HepG2 (cell line): ENCODE measurements around the gene AQP9. TPM values are rescaled to one million over a fixed set of nuclear protein-coding genes. Genes with fewer than 3 reads are reported as not detected.

Experiments used
- ATAC-seq: fragments of 200-7000 bp; cut with Tn5 transposase; 3 replicates; pipeline ENCODE4 v1.9.1; 2020; ENCODE audit warnings: mild to moderate bottlenecking, moderate library complexity
- BruUV-seq: library from RNA; stranded (reverse); fragments of 400-500 nt; replicated peaks from 2 replicates; lab custom pipeline; 2021; lab: Mats Ljungman, UMichigan
- CTCF ChIA-PET: fragments of 300-600 bp; formaldehyde crosslinking; extraction: SDS; loops from one replicate; lab custom pipeline; 2021; ENCODE audit warnings: low total read pairs, inconsistent platforms, low intra/inter-chr PET ratio; lab: Yijun Ruan, JAX
- POLR2A ChIA-PET: fragments of 350-600 bp; sonication (Branson Sonifier 250); formaldehyde crosslinking; loops from one replicate; lab custom pipeline; 2020; ENCODE audit warnings: antibody characterized with exemption, inconsistent platforms; lab: Yijun Ruan, JAX
- DNase-seq: peaks from one replicate; pipeline ENCODE4 v3.0.0-alpha.2; 2015; ENCODE audit warnings: low spot score
- FAIRE-seq: peaks from 3 replicates; lab custom pipeline; 2011; peaks lifted over from hg19 to GRCh38; lab: Jason Lieb, UNC
- H2AFZ ChIP-seq: one replicate; pipeline ENCODE4 v1.6.1; 2011; ENCODE audit warnings: low read length, inconsistent platforms
- H3K27ac ChIP-seq: fragments of 300-600 bp; 3 replicates; pipeline ENCODE4 v1.8.0; 2011; ENCODE audit warnings: mixed run types, mild to moderate bottlenecking, mixed read lengths, low read length, inconsistent platforms; ENCODE audit not compliant: insufficient read depth; ENCODE audit errors: extremely low read length
- H3K27me3 ChIP-seq, 2 experiments: fragments of 200-600 bp in 1 of 2; 2 replicates in 1 of 2; 3 replicates in 1 of 2; pipeline versions ENCODE4 v1.6.0 to v1.8.0; 2011; ENCODE audit warnings: low read length in 2 of 2, mild to moderate bottlenecking in 2 of 2, moderate library complexity in 2 of 2, inconsistent platforms in 1 of 2; ENCODE audit not compliant: insufficient read depth in 2 of 2, control insufficient read depth in 1 of 2
- H3K36me3 ChIP-seq, 2 experiments: fragments of 200-600 bp in 1 of 2; replicated peaks in 1 of 2; 2 replicates in 1 of 2; 3 replicates in 1 of 2; pipeline versions ENCODE4 v1.5.1 to v1.8.0; 2011; ENCODE audit warnings: low read length in 2 of 2, inconsistent platforms in 1 of 2; ENCODE audit not compliant: insufficient read depth in 2 of 2, control insufficient read depth in 1 of 2
- H3K4me1 ChIP-seq: 2 replicates; pipeline ENCODE4 v1.5.1; 2012; ENCODE audit warnings: low read length, inconsistent platforms; ENCODE audit not compliant: insufficient read depth
- H3K4me2 ChIP-seq: 2 replicates; pipeline ENCODE4 v1.6.0; 2011; ENCODE audit warnings: low read depth, low read length, inconsistent platforms
- H3K4me3 ChIP-seq, 3 experiments: fragments of 200-600 bp in 1 of 3; sonication (generic), shearing (Covaris generic) in 1 of 3; replicated peaks in 1 of 3; 2 replicates each; pipeline ENCODE4 v1.5.1; 2011 to 2016; ENCODE audit warnings: low read length in 3 of 3, inconsistent platforms in 2 of 3, low read depth in 2 of 3, mild to moderate bottlenecking in 2 of 3, control low read depth in 1 of 3, mixed read lengths in 1 of 3; ENCODE audit not compliant: insufficient read depth in 1 of 3
- H3K79me2 ChIP-seq: one replicate; pipeline ENCODE4 v1.6.1; 2011; ENCODE audit warnings: low read length, inconsistent platforms; ENCODE audit not compliant: insufficient read depth
- H3K9ac ChIP-seq: 2 replicates; pipeline ENCODE4 v1.6.0; 2011; ENCODE audit warnings: mild to moderate bottlenecking, low read depth, low read length, inconsistent platforms; ENCODE audit not compliant: insufficient read depth
- H3K9me3 ChIP-seq: 2 replicates; pipeline ENCODE4 v1.5.1; 2012; ENCODE audit warnings: mild to moderate bottlenecking, low read length
- H4K20me1 ChIP-seq: 2 replicates; pipeline ENCODE4 v1.6.0; 2011; ENCODE audit warnings: inconsistent platforms, mild to moderate bottlenecking, low read length, moderate library complexity; ENCODE audit not compliant: insufficient read depth
- ARNT2 ChIP-seq: sonication (generic); formaldehyde crosslinking; IDR thresholded peaks from 2 replicates; pipeline ENCODE4 v1.8.0; 2022; ENCODE audit warnings: mild to moderate bottlenecking, low read depth, missing genetic modification reagents, moderate library complexity
- CBX5 ChIP-seq: sonication (generic); formaldehyde crosslinking; IDR thresholded peaks from 2 replicates; pipeline ENCODE4 v1.4.0; 2020; ENCODE audit warnings: missing genetic modification reagents, borderline replicate concordance
- ETV6 ChIP-seq: sonication (generic); formaldehyde crosslinking; conservative IDR thresholded peaks from 2 replicates; pipeline ENCODE4 v1.4.0; 2020; ENCODE audit warnings: missing genetic modification reagents
- HNF1B ChIP-seq: sonication (generic); formaldehyde crosslinking; IDR thresholded peaks from 2 replicates; pipeline ENCODE4 v1.5.1; 2020; ENCODE audit warnings: mild to moderate bottlenecking, moderate library complexity, missing genetic modification reagents
- MAFG ChIP-seq: sonication (generic); formaldehyde crosslinking; IDR thresholded peaks from 2 replicates; pipeline ENCODE4 v1.5.1; 2020; ENCODE audit warnings: mild to moderate bottlenecking, missing genetic modification reagents
- RARG ChIP-seq: sonication (generic); formaldehyde crosslinking; IDR thresholded peaks from 2 replicates; pipeline ENCODE4 v1.4.0; 2020; ENCODE audit warnings: low read depth, mild to moderate bottlenecking, missing genetic modification reagents
- RBM39 ChIP-seq: fragments of 200-400 bp; formaldehyde crosslinking; IDR thresholded peaks from one replicate; pipeline ENCODE4 v1.6.1; 2018; ENCODE audit warnings: antibody characterized with exemption, mild to moderate bottlenecking, low read depth, low read length; ENCODE audit not compliant: poor library complexity, severe bottlenecking
- SETDB1 ChIP-seq: sonication (generic); formaldehyde crosslinking; IDR thresholded peaks from 2 replicates; pipeline ENCODE4 v1.5.1; 2020; ENCODE audit warnings: missing genetic modification reagents, mild to moderate bottlenecking, borderline replicate concordance
- THAP8 ChIP-seq: sonication (generic); formaldehyde crosslinking; IDR thresholded peaks from 2 replicates; pipeline ENCODE4 v1.5.1; 2020; ENCODE audit warnings: missing genetic modification reagents, mild to moderate bottlenecking, borderline replicate concordance
- ZBTB39 ChIP-seq: sonication (generic); formaldehyde crosslinking; IDR thresholded peaks from 2 replicates; pipeline ENCODE4 v1.5.0; 2020; ENCODE audit warnings: missing genetic modification reagents
- WGBS: methylation state at CpG from one replicate; pipeline ENCODE4 v1.1.6; 2017; ENCODE audit warnings: low lambda C conversion rate; 5-methylcytosine and 5-hydroxymethylcytosine counted together
- in situ Hi-C: cut with HindIII; loops from 2 replicates; pipeline ENCODE4 v1.10.0; 2017; ENCODE audit warnings: low pct_unique_long_range_greater_than_20kb; ENCODE audit not compliant: extremely low pct_ligation_motif_present
- intact Hi-C: fragments of 100-400 bp; cut with micrococcal nuclease; formaldehyde crosslinking; loops from one replicate; pipeline ENCODE4 v1.10.0; 2022; ENCODE audit not compliant: unreplicated experiment
- polyA plus RNA-seq, 8 experiments: library from polyadenylated mRNA; depleted of rRNA in 3 of 8; stranded (reverse) in 7 of 8; unstranded in 1 of 8; fragments of >200 nt; fragmentation: Illumina TruSeq in 4 of 8; extraction: Trizol in 4 of 8; gene quantifications; 2 replicates each; pipeline versions ENCODE4 v1.2.1 to v1.2.3, GENCODE V29; 2011 to 2016; ENCODE audit warnings: low read depth in 4 of 8, missing spikeins in 1 of 8, mixed read lengths in 1 of 8; ENCODE audit not compliant: insufficient read depth in 1 of 8
- total RNA-seq, 5 experiments: library from RNA; depleted of rRNA; stranded (reverse); fragments of >200 nt; fragmentation: Illumina TruSeq; extraction: Trizol; gene quantifications; 2 replicates each; pipeline ENCODE4 v1.2.3, GENCODE V29; 2016; ENCODE audit warnings: low read depth in 1 of 5

The AQP9 gene
- total and polyA plus RNA-seq, 2 of the 13 experiments (the other 11 are each of a cell fraction or from before 2014, with no cell fraction given) = not detected

GRCh38 chr15:58179741-58180381 is 41.7 kb downstream of the AQP9 start:
- no peak for TF ChIP-seq CBX5
- TF ChIP-seq ARNT2 (CRISPR knock-in tag) = no peak
- TF ChIP-seq ETV6 (CRISPR knock-in tag) = no peak
- no peak for TF ChIP-seq RARG (CRISPR knock-in tag)
- no peak overlapping the region for H2AFZ ChIP-seq

GRCh38 chr15:58182460-58183163 is 44.4 kb downstream of the AQP9 start:
- DNase-seq (peak; percentile 37), ATAC-seq (peak; percentile 98), FAIRE-seq (no peak)
- ChIA-PET CTCF (interaction anchor here (0.7 to 3.7 kb wide), 6 partner anchors 67 to 317 kb away, joined by 3 to 20 read pairs (median 8); no protein-coding TSS in a partner anchor), POLR2A (no interaction called here)
- intact Hi-C loops (loop anchor here (1.0 to 2.0 kb wide), 4 partner anchors 67 to 316 kb away; no protein-coding TSS in a partner anchor), in situ Hi-C loops (loop anchor here (10.0 kb wide), 3 partner anchors 68 to 318 kb away; partner anchors contain the start of gene ALDH1A2)
- Histone ChIP-seq H3K27me3 (no peaks in the 10 kb centered on the region; a peak in 1 of 5 replicates), H3K4me3 (no peak overlapping the region), H3K36me3 (no peaks in the 10 kb centered on the region), H3K79me2 (no peaks in the 10 kb centered on the region), H3K27ac (no peak overlapping the region), H4K20me1 (no peaks in the 10 kb centered on the region), H3K4me2 (no peak overlapping the region), H3K4me1 (no peaks in the 10 kb centered on the region), H3K9ac (no peak overlapping the region), H3K9me3 (no peaks in the 10 kb centered on the region), H2AFZ (no peak overlapping the region)
- 14% methylated on average over 9 of the region's 9 CpGs for WGBS
- no TSS peak for BruUV-seq
- TF ChIP-seq HNF1B (CRISPR knock-in tag) (peak; percentile 54; the same call in 1 of the 2 replicates), THAP8 (CRISPR knock-in tag) (no peak), MAFG (no peak), ZBTB39 (CRISPR knock-in tag) (no peak), RBM39 (no peak), SETDB1 (no peak)

More at GRCh38 chr15:58179741-58180381, 41.7 kb downstream of the AQP9 start:
- Histone ChIP-seq H3K79me2 (no peaks in the 10 kb centered on the region), H3K36me3 (no peaks in the 10 kb centered on the region), H3K4me3 (no peak overlapping the region), H3K4me2 (no peak overlapping the region), H3K27ac (no peak overlapping the region), H3K27me3 (no peaks in the 10 kb centered on the region; a peak in 1 of 5 replicates), H3K9me3 (no peaks in the 10 kb centered on the region), H4K20me1 (no peaks in the 10 kb centered on the region), H3K9ac (no peak overlapping the region), H3K4me1 (no peaks in the 10 kb centered on the region)
- ChIA-PET POLR2A (no interaction called here), CTCF (no interaction called here)
- ATAC-seq (no peak), FAIRE-seq (no peak), DNase-seq (no peak)
- in situ Hi-C loops (loop anchor here (10.0 kb wide), 3 partner anchors 65 to 315 kb away; partner anchors contain the start of gene ALDH1A2), intact Hi-C loops (no loop called here)
- WGBS = 40% methylated on average over 8 of the region's 8 CpGs
- BruUV-seq = no TSS peak
